ENCODE results near the gene KCNK15. TPM values are rescaled to one million over a fixed set of nuclear protein-coding genes. Genes with fewer than 3 reads are reported as not detected.

Gene KCNK15
- total and polyA plus RNA-seq, 2 experiments from 2014 or later: 0.32 TPM; not detected in 1

- TF ChIP-seq, protein P1, sequence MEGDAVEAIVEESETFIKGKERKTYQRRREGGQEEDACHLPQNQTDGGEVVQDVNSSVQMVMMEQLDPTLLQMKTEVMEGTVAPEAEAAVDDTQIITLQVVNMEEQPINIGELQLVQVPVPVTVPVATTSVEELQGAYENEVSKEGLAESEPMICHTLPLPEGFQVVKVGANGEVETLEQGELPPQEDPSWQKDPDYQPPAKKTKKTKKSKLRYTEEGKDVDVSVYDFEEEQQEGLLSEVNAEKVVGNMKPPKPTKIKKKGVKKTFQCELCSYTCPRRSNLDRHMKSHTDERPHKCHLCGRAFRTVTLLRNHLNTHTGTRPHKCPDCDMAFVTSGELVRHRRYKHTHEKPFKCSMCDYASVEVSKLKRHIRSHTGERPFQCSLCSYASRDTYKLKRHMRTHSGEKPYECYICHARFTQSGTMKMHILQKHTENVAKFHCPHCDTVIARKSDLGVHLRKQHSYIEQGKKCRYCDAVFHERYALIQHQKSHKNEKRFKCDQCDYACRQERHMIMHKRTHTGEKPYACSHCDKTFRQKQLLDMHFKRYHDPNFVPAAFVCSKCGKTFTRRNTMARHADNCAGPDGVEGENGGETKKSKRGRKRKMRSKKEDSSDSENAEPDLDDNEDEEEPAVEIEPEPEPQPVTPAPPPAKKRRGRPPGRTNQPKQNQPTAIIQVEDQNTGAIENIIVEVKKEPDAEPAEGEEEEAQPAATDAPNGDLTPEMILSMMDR (IDR thresholded peaks at IDR 0.05; ENCODE audit: low read depth, low read length): no peak
- no peaks in the 10 kb centered on the region for H3K36me3 ChIP-seq
- H3K4me3 ChIP-seq: no peak overlapping the region
- H3K9me3 ChIP-seq (ENCODE audit: low read depth): no peaks in the 10 kb centered on the region
- DNase-seq (ENCODE audit: low read depth in 1 of 2, low spot score in 1 of 2): no peak
- peaks cover 6% of the 10 kb centered on the region for H3K4me1 ChIP-seq (ENCODE audit: low read depth)
- H3K27ac ChIP-seq: no peak overlapping the region
- peaks cover 33% of the 10 kb centered on the region for H3K27me3 ChIP-seq
Observed at GRCh38 chr20:44743916-44744655, 1.6 kb upstream of the KCNK15 start.

DNA sequence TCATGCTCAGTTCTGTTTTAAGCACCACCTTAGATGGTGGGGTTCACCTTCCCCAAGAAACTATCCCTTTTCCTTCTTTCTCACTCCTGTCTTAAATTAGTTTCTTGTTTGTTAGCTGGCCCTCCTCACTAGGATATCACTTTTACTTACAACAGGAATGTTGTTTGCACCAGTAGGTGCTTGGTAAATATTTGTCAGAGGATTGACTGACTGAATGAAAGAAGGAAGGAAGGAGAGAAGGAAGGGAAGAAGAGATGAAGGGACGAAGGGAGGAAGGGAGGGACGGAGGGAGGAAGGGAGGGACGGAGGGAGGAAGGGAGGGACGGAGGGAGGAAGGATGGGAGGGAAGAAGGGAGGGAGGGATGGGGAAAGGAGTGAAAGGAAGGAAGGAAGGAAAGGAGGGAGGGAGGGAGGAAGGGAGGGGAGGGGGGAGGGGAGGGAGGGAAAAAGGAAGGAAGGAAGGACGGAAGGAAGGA is 505 bp upstream of the KCNK15 start:
- Histone ChIP-seq H3K9me3 (ENCODE audit: low read depth) (no peaks in the 10 kb centered on the region), H3K4me3 (no peak overlapping the region), H3K36me3 (no peaks in the 10 kb centered on the region), H3K27me3 (peaks cover 33% of the 10 kb centered on the region), H3K4me1 (ENCODE audit: low read depth) (peaks cover 6% of the 10 kb centered on the region), H3K27ac (no peak overlapping the region)
- TF ChIP-seq, protein P1 (IDR thresholded peaks at IDR 0.05; ENCODE audit: low read depth, low read length): no peak
- no peak for DNase-seq (ENCODE audit: low read depth in 1 of 2, low spot score in 1 of 2)

- TF ChIP-seq, protein P1 (IDR thresholded peaks at IDR 0.05; ENCODE audit: low read depth, low read length): no peak
- Histone ChIP-seq H3K27ac (no peak overlapping the region), H3K36me3 (no peaks in the 10 kb centered on the region), H3K4me3 (peak overlapping the region; percentile 37), H3K27me3 (peaks cover 33% of the 10 kb centered on the region), H3K4me1 (ENCODE audit: low read depth) (peaks cover 6% of the 10 kb centered on the region), H3K9me3 (ENCODE audit: low read depth) (no peaks in the 10 kb centered on the region)
- DNase-seq (ENCODE audit: low read depth in 1 of 2, low spot score in 1 of 2): no peak
Observed at GRCh38 chr20:44746367-44747165, 901 bp downstream of the KCNK15 start.

DNA sequence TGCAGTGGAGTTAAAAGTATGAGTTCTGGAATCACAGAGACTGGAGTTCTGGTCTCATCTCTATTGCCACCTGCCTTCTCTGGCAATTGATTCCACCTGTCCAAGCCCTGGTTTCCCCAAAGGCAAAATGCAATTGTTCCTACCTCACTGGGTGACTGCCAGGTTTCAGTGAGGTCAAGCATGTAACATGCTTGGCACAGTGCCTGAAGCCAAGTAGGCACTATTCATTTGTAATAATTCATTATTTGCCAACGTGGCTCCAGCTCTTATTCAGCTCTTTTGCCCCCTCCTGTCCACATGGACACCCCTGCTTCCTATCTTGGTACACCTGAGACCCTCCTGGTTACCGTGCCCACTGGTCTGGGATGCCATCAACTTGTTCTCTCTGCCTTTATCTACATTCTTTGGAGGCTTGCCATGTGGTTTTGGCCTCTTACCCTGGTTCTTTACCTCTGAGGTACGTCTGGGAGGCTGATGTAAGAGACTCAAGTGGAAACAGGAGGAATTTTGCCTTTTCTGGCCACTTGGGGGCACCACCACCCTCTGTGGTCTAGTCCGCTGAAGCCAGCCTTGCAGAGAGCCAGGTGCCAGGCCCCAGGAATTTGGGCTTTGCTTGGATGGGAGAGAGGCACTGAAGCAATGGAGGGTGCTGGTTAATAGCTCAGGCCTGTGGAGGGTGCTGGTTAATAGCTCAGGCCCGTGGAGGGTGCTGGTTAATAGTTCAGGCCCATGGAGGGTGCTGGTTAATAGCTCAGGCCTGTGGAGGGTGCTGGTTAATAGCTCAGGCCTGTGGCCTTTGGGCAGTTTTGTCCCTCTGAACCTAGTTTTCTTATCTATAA is 1.7 kb downstream of the KCNK15 start:
- Histone ChIP-seq H3K27me3 (peaks cover 33% of the 10 kb centered on the region), H3K4me3 (no peak overlapping the region), H3K27ac (no peak overlapping the region), H3K36me3 (no peaks in the 10 kb centered on the region), H3K4me1 (ENCODE audit: low read depth) (peaks cover 4% of the 10 kb centered on the region), H3K9me3 (ENCODE audit: low read depth) (no peaks in the 10 kb centered on the region)
- DNase-seq (ENCODE audit: low read depth in 1 of 2, low spot score in 1 of 2): peak; percentile 84 to 85
- TF ChIP-seq, protein P1 (IDR thresholded peaks at IDR 0.05; ENCODE audit: low read depth, low read length): peak; percentile 81

DNA sequence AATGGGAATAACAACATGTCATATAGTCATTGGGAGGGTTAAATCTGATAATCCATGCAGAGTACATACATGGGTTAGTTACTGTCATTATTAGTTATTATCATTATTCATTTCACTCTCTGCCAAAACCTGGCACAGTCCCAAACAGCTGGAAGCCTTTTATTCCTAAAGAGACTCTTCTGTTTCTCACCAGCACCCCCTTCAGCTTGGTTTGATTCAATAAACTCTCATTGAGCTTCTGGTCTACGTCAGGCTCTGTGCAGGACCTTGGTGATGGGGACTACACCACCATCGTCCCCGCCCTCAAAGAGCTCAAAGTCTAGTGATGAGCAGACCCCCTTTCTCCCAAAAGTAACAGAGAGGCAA is 2.3 kb downstream of the KCNK15 start:
- TF ChIP-seq, protein P1 (IDR thresholded peaks at IDR 0.05; ENCODE audit: low read depth, low read length): no peak
- H3K4me3 ChIP-seq: no peak overlapping the region
- peaks cover 33% of the 10 kb centered on the region for H3K27me3 ChIP-seq
- no peaks in the 10 kb centered on the region for H3K36me3 ChIP-seq
- no peak for DNase-seq (ENCODE audit: low read depth in 1 of 2, low spot score in 1 of 2)
- no peak overlapping the region for H3K27ac ChIP-seq
- no peaks in the 10 kb centered on the region for H3K9me3 ChIP-seq (ENCODE audit: low read depth)
- H3K4me1 ChIP-seq (ENCODE audit: low read depth): no peaks in the 10 kb centered on the region
